ENCODE measurements around the gene IL1RAP. TPM values are rescaled to one million over a fixed set of nuclear protein-coding genes. Genes with fewer than 3 reads are reported as not detected.
A peak's percentile ranks its signal among the peaks of the same experiment; 100 is the strongest.

The IL1RAP gene
- total RNA-seq, 2 experiments from 2014 or later = 12.1 to 16.1 TPM

DNA sequence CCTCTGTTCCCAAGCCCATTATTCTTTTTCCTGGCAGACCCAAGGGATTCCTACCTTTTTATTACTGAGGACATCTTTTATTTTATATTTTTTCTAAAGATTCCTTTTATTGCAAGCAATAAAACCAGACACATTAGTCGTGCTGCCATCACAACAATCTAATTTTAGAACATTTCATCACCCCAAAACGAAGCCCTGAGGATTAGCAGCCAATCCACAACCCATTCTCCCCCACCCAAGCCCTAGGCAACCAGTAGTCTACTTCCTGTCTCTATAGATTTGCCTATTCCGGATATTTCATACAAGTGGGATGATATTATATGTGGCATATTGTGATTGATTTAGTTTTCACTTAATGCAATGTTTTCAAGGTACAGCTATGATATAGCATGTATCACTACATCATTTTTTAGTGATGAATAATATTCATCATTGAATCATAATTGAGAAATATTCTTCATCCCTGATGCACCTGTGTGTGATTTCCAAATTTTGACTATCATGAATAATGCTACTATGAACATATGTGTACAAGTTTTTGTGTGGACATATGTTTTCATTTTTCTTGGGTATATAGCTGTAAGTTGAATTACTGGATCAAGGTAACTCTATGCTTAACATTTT, 65.7 kb downstream of the IL1RAP start:
- no peak overlapping the region for H3K4me3 Mint-ChIP-seq
- H3K27ac Mint-ChIP-seq = no peak overlapping the region
- no peaks in the 10 kb centered on the region for H3K27me3 Mint-ChIP-seq
- POLR2A ChIA-PET = no interaction called here
- ATAC-seq (no peak), DNase-seq (no peak)
- peaks cover 17% of the 10 kb centered on the region for H3K36me3 Mint-ChIP-seq (ENCODE audit: low read depth)
- peaks cover 21% of the 10 kb centered on the region for H3K4me1 Mint-ChIP-seq
- intact Hi-C loops (cut with DNase I, micrococcal nuclease) = no loop called here
- CTCF ChIA-PET = interaction anchor here (0.6 kb wide), 1 partner anchor 115 kb away, joined by 3 read pairs; no protein-coding TSS in a partner anchor
- peaks cover 11% of the 10 kb centered on the region for H3K9me3 Mint-ChIP-seq (ENCODE audit: low read depth)

GRCh38 chr3:190580417-190580816, 66.5 kb downstream of the IL1RAP start:
- DNase-seq (no peak), ATAC-seq (no peak)
- no peak overlapping the region for H3K4me3 Mint-ChIP-seq
- H3K27ac Mint-ChIP-seq = no peak overlapping the region
- ChIA-PET CTCF (interaction anchor here (0.6 kb wide), 2 partner anchors 15 to 16 kb away, joined by 3 read pairs; no protein-coding TSS in a partner anchor), POLR2A (no interaction called here)
- H3K36me3 Mint-ChIP-seq (ENCODE audit: low read depth) = peaks cover 12% of the 10 kb centered on the region
- intact Hi-C loops (cut with DNase I, micrococcal nuclease) = no loop called here
- H3K9me3 Mint-ChIP-seq (ENCODE audit: low read depth) = peaks cover 11% of the 10 kb centered on the region
- peaks cover 28% of the 10 kb centered on the region for H3K4me1 Mint-ChIP-seq
- H3K27me3 Mint-ChIP-seq = no peaks in the 10 kb centered on the region

GRCh38 chr3:190581041-190581541, 67.2 kb downstream of the IL1RAP start:
- Mint-ChIP-seq H3K27me3 (no peaks in the 10 kb centered on the region), H3K4me1 (peaks cover 34% of the 10 kb centered on the region), H3K9me3 (ENCODE audit: low read depth) (peaks cover 11% of the 10 kb centered on the region), H3K4me3 (no peak overlapping the region), H3K27ac (no peak overlapping the region), H3K36me3 (ENCODE audit: low read depth) (peaks cover 11% of the 10 kb centered on the region)
- POLR2A ChIA-PET = no interaction called here
- ATAC-seq (no peak), DNase-seq (no peak)
- intact Hi-C loops (cut with DNase I, micrococcal nuclease) = no loop called here
- CTCF ChIA-PET = no interaction called here

- peaks cover 7% of the 10 kb centered on the region for H3K9me3 Mint-ChIP-seq (ENCODE audit: low read depth)
- no peak for ATAC-seq
- no peak overlapping the region for H3K4me3 Mint-ChIP-seq
- H3K27me3 Mint-ChIP-seq = no peaks in the 10 kb centered on the region
- ChIA-PET POLR2A (no interaction called here), CTCF (no interaction called here)
- H3K36me3 Mint-ChIP-seq (ENCODE audit: low read depth) = peaks cover 5% of the 10 kb centered on the region
- DNase-seq = no peak
- H3K27ac Mint-ChIP-seq = no peak overlapping the region
- intact Hi-C loops (cut with DNase I, micrococcal nuclease) = no loop called here
- peaks cover 46% of the 10 kb centered on the region for H3K4me1 Mint-ChIP-seq
These were observed 68.8 kb downstream of the IL1RAP start for GRCh38 chr3:190582667-190583066.

GRCh38 chr3:190585805-190586630, 72.1 kb downstream of the IL1RAP start:
- POLR2A ChIA-PET = interaction anchor here (0.7 kb wide), 1 partner anchor 19 kb away, joined by 3 read pairs; no protein-coding TSS in a partner anchor

DNA sequence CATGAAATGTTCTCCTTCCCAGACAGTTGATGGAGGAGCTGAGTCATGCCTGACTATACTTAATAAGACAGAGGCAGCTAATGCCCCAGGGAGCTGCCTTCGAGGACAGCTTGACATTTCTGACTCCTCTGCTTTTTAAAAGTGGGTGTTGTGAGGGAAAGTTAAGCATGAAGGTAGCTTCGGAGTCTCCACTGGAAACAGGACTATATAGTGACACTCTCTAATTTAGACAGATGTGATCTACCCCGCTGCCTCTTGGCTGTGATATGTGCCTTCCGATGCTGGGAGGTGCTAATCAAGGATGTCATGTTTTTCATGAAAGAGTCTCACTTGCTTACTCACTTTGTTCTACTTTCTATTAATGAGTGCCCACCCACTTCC, 72.7 kb downstream of the IL1RAP start:
- peak; percentile 65 for DNase-seq
- ChIA-PET POLR2A (interaction anchor here (0.7 kb wide), 1 partner anchor 20 kb away, joined by 3 read pairs; no protein-coding TSS in a partner anchor), CTCF (interaction anchor here (0.8 to 0.9 kb wide), 2 partner anchors 94 to 290 kb away, joined by 3 read pairs; no protein-coding TSS in a partner anchor)
- Mint-ChIP-seq H3K4me3 (peak overlapping the region; percentile 51), H3K27me3 (no peaks in the 10 kb centered on the region), H3K4me1 (peaks cover 38% of the 10 kb centered on the region), H3K36me3 (ENCODE audit: low read depth) (peaks cover 13% of the 10 kb centered on the region), H3K27ac (peak overlapping the region; percentile 96), H3K9me3 (ENCODE audit: low read depth) (no peaks in the 10 kb centered on the region)
- intact Hi-C loops (cut with DNase I, micrococcal nuclease) = loop anchor here (1.0 kb wide), 3 partner anchors 20 to 73 kb away; no protein-coding TSS in a partner anchor
- peak; percentile 67 for ATAC-seq

More at GRCh38 chr3:190585805-190586630, 72.1 kb downstream of the IL1RAP start:
- H3K4me3 Mint-ChIP-seq = peak overlapping the region; percentile 51
- H3K4me1 Mint-ChIP-seq = peaks cover 41% of the 10 kb centered on the region
- intact Hi-C loops (cut with DNase I, micrococcal nuclease) = loop anchor here (1.0 kb wide), 3 partner anchors 20 to 73 kb away; no protein-coding TSS in a partner anchor
- DNase-seq (peak; percentile 82), ATAC-seq (peak; percentile 87)
- no peaks in the 10 kb centered on the region for H3K27me3 Mint-ChIP-seq
- peak overlapping the region; percentile 96 for H3K27ac Mint-ChIP-seq
- no peaks in the 10 kb centered on the region for H3K9me3 Mint-ChIP-seq (ENCODE audit: low read depth)
- peaks cover 13% of the 10 kb centered on the region for H3K36me3 Mint-ChIP-seq (ENCODE audit: low read depth)
- CTCF ChIA-PET = interaction anchor here (0.8 to 0.9 kb wide), 2 partner anchors 94 to 290 kb away, joined by 3 read pairs; no protein-coding TSS in a partner anchor

GRCh38 chr3:190588570-190588969, 74.7 kb downstream of the IL1RAP start:
- H3K27ac Mint-ChIP-seq = no peak overlapping the region
- no peak for ATAC-seq
- no peaks in the 10 kb centered on the region for H3K9me3 Mint-ChIP-seq (ENCODE audit: low read depth)
- peaks cover 38% of the 10 kb centered on the region for H3K4me1 Mint-ChIP-seq
- peaks cover 18% of the 10 kb centered on the region for H3K36me3 Mint-ChIP-seq (ENCODE audit: low read depth)
- no peak for DNase-seq
- ChIA-PET POLR2A (no interaction called here), CTCF (interaction anchor here (1.7 kb wide), 1 partner anchor 30 kb away, joined by 4 read pairs; no protein-coding TSS in a partner anchor)
- no peak overlapping the region for H3K4me3 Mint-ChIP-seq
- intact Hi-C loops (cut with DNase I, micrococcal nuclease) = no loop called here
- no peaks in the 10 kb centered on the region for H3K27me3 Mint-ChIP-seq

GRCh38 chr3:190589326-190589725, 75.4 kb downstream of the IL1RAP start:
- DNase-seq (no peak), ATAC-seq (no peak)
- CTCF ChIA-PET = interaction anchor here (1.7 kb wide), 1 partner anchor 29 kb away, joined by 4 read pairs; no protein-coding TSS in a partner anchor
- intact Hi-C loops (cut with DNase I, micrococcal nuclease) = no loop called here
- H3K27me3 Mint-ChIP-seq = no peaks in the 10 kb centered on the region
- peaks cover 18% of the 10 kb centered on the region for H3K36me3 Mint-ChIP-seq (ENCODE audit: low read depth)
- H3K9me3 Mint-ChIP-seq (ENCODE audit: low read depth) = no peaks in the 10 kb centered on the region
- POLR2A ChIA-PET = no interaction called here
- H3K4me3 Mint-ChIP-seq = no peak overlapping the region
- peaks cover 44% of the 10 kb centered on the region for H3K4me1 Mint-ChIP-seq
- H3K27ac Mint-ChIP-seq = peak overlapping the region; percentile 4

GRCh38 chr3:190591080-190591479, 77.2 kb downstream of the IL1RAP start:
- no peak overlapping the region for H3K27ac Mint-ChIP-seq
- ATAC-seq (no peak), DNase-seq (no peak)
- H3K4me3 Mint-ChIP-seq = no peak overlapping the region
- intact Hi-C loops (cut with DNase I, micrococcal nuclease) = no loop called here
- POLR2A ChIA-PET = no interaction called here
- H3K4me1 Mint-ChIP-seq = peaks cover 30% of the 10 kb centered on the region
- H3K9me3 Mint-ChIP-seq (ENCODE audit: low read depth) = no peaks in the 10 kb centered on the region
- no peaks in the 10 kb centered on the region for H3K27me3 Mint-ChIP-seq
- H3K36me3 Mint-ChIP-seq (ENCODE audit: low read depth) = peaks cover 14% of the 10 kb centered on the region
- CTCF ChIA-PET = interaction anchor here (1.4 kb wide), 1 partner anchor 16 kb away, joined by 3 read pairs; no protein-coding TSS in a partner anchor

- intact Hi-C loops (cut with DNase I, micrococcal nuclease) = no loop called here
- Mint-ChIP-seq H3K4me3 (no peak overlapping the region), H3K27me3 (no peaks in the 10 kb centered on the region), H3K4me1 (peaks cover 12% of the 10 kb centered on the region), H3K9me3 (ENCODE audit: low read depth) (no peaks in the 10 kb centered on the region), H3K36me3 (ENCODE audit: low read depth) (peaks cover 13% of the 10 kb centered on the region), H3K27ac (peak overlapping the region; percentile 15)
- POLR2A ChIA-PET = no interaction called here
- ATAC-seq (no peak), DNase-seq (no peak)
- CTCF ChIA-PET = no interaction called here
These were observed 79.2 kb downstream of the IL1RAP start for GRCh38 chr3:190593075-190593474.

GRCh38 chr3:190594171-190594570, 80.3 kb downstream of the IL1RAP start:
- no peak overlapping the region for H3K27ac Mint-ChIP-seq
- H3K9me3 Mint-ChIP-seq (ENCODE audit: low read depth) = no peaks in the 10 kb centered on the region
- H3K4me3 Mint-ChIP-seq = no peak overlapping the region
- intact Hi-C loops (cut with DNase I, micrococcal nuclease) = no loop called here
- H3K4me1 Mint-ChIP-seq = peaks cover 9% of the 10 kb centered on the region
- POLR2A ChIA-PET = no interaction called here
- no peaks in the 10 kb centered on the region for H3K27me3 Mint-ChIP-seq
- DNase-seq = no peak
- peaks cover 12% of the 10 kb centered on the region for H3K36me3 Mint-ChIP-seq (ENCODE audit: low read depth)
- CTCF ChIA-PET = no interaction called here
- no peak for ATAC-seq
